Activated naive CD4-positive, alpha-beta T cell treated with anti-CD3 and anti-CD28 coated beads, Interleukin-2, amount 10 ng/mL, durations not matched to agents 5 hours and 36 hours (primary cell): ENCODE measurements around the gene AAGAB. TPM values are rescaled to one million over a fixed set of nuclear protein-coding genes. Genes with fewer than 3 reads are reported as not detected.

ENCODE experiments used
- total RNA-seq, 2 experiments: library from RNA; stranded (reverse); gene quantifications; one replicate each; pipeline ENCODE4 v1.2.3, GENCODE V29; 2021

Gene AAGAB
- total RNA-seq: 10 to 100 TPM; 36.8 to 38.5 TPM

GRCh38 chr15:67254238-67255175 is at the start of gene AAGAB, which contains the start of gene IQCH:
Gene AAGAB (minus strand): TSS chr15:67254661. CDS start chr15:67254631, 30 bp downstream.
Gene IQCH (plus strand): TSS chr15:67254786. CDS start chr15:67254897, 111 bp downstream.

Other genes with a start within 250 kb of the AAGAB start
- gene SMAD3, start 189.1 kb downstream of the AAGAB start, total RNA-seq: 10 to 100 TPM; 91.5 to 91.8 TPM
- gene IQCH, start 125 bp upstream of the AAGAB start, total RNA-seq: under 1 TPM; 0.34 to 0.66 TPM